Measurements from ENCODE around the gene TTC4.

Gene TTC4

DNA sequence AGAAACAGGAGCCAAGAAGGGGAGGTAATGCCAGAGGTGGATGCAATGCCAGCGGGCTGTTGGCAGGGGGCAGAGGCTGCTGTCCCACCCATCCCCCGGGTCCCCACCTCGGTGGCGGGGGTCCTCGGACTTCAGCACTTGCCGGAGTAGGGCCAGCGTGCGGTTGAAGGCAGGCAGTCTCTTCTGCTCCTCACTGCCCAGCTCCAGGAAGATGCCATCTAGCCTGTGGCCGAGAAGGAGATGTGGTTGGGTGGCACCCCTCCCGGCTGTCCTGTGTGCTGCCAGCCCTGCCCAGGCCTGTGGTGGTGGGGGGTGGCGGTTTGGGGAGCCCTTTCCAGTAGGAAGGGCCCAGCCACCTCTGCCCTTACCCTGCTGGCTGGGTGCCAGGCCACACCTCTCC lies 71.9 kb downstream of the TTC4 start:
- no peak for DNase-seq

DNA sequence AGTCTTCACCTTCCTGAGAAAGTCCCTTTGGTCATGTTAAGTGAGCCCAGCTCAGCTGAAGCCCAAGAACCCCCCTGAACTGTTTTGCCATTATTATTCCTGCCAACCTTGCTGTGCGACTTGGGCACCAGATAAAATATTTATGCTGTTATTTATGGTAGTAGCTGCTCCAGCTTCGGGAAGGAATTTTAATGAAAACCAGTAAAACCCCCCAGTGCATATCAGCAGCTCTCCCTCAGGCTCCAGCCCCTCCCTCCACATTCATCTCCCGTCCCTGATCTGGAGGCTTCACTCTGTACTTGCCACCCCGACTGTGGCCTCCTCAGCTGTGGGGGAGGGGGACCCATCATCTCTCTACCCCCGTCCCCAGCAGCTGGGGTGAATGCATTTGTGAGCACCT lies 72.8 kb downstream of the TTC4 start:
- DNase-seq = no peak

DNA sequence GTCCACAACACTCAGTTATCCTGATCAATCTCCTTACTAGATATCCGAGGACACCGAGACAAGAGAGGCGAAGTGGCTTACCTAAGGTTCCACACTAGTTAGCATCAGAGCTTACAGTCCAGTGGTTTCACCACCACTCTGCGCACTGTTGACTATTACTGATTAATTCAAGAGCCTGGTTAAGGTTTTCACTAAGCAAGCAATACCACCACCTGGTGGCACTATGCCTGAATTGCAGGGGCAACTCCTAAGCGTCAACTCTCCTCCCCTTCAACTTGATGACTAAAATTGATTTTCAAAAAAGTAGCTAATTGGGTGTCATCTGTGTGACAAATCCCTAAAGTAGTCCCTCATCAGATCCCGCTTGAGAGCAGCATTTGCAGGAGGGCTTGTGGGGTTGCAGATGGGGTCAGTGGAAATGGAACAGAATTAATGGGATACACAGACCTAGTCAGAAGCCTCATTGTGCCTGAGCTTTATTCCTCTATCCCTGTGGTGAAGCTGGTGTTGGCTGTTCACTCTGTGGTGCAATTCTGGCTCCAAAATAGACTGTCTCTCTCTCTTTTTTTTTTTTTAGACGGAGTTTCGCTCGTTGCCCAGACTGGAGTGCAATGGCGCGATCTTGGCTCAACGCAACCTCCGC lies 76.3 kb downstream of the TTC4 start:
- peak; percentile 77 for DNase-seq

Data from OCI-M1 (cell line).